SK-N-SH (cell line): ENCODE results near the gene ISLR. TPM values are rescaled to one million over a fixed set of nuclear protein-coding genes. Genes with fewer than 3 reads are reported as not detected.

ENCODE experiments used
- CTCF ChIA-PET: fragments of 300-600, 350-600 bp; formaldehyde crosslinking; extraction: SDS; loops from one replicate; lab custom pipeline; 2021; lab: Yijun Ruan, JAX
- POLR2A ChIA-PET: fragments of 350-600 bp; sonication (Branson Sonifier 250); formaldehyde crosslinking; extraction: SDS; loops from one replicate; lab custom pipeline; 2020; ENCODE audit warnings: antibody characterized with exemption, inconsistent platforms; lab: Yijun Ruan, JAX
- DNase-seq: peaks from one replicate; pipeline ENCODE4 v3.0.0; 2012
- H2AFZ ChIP-seq: fragments of 200-600 bp; sonication (generic); 2 replicates; pipeline ENCODE4 v1.8.1; 2016; ENCODE audit warnings: antibody characterized with exemption, mild to moderate bottlenecking, low read depth
- H3F3A ChIP-seq: fragments of 200-600 bp; sonication (generic); replicated peaks from 2 replicates; pipeline ENCODE3; 2016; ENCODE audit warnings: antibody characterized with exemption, mild to moderate bottlenecking; ENCODE audit not compliant: insufficient read depth
- H3K27ac ChIP-seq, 2 experiments: fragments of 200-500 bp in 1 of 2; fragments of 200-600 bp in 1 of 2; sonication (Bioruptor generic) in 1 of 2; sonication (generic), shearing (Covaris generic) in 1 of 2; 2 replicates each; pipeline versions ENCODE4 v1.5.1 to v1.6.1; 2014 to 2016; ENCODE audit warnings: low read depth in 2 of 2, inconsistent platforms in 1 of 2, low read length in 1 of 2, mild to moderate bottlenecking in 1 of 2, mixed read lengths in 1 of 2
- H3K27me3 ChIP-seq: fragments of 200-600 bp; sonication (generic), shearing (Covaris generic); 2 replicates; pipeline ENCODE4 v1.6.1; 2016; ENCODE audit warnings: mixed run types; ENCODE audit not compliant: insufficient read depth
- H3K36me3 ChIP-seq, 2 experiments: fragments of 200-500 bp in 1 of 2; fragments of 200-600 bp in 1 of 2; sonication (Bioruptor generic) in 1 of 2; sonication (generic) in 1 of 2; replicated peaks in 1 of 2; 2 replicates each; pipeline versions ENCODE3 to v1.5.1; 2014 to 2016; ENCODE audit warnings: low read length in 1 of 2, mild to moderate bottlenecking in 1 of 2; ENCODE audit not compliant: insufficient read depth in 2 of 2, control insufficient read depth in 1 of 2
- H3K4me1 ChIP-seq, 2 experiments: fragments of 200-500 bp in 1 of 2; fragments of 200-600 bp in 1 of 2; sonication (Bioruptor generic) in 1 of 2; sonication (generic), shearing (Covaris generic) in 1 of 2; 2 replicates each; pipeline versions ENCODE4 v1.5.1 to v1.6.1; 2014 to 2016; ENCODE audit warnings: low read depth in 1 of 2, low read length in 1 of 2, mixed run types in 1 of 2; ENCODE audit not compliant: insufficient read depth in 2 of 2, control insufficient read depth in 1 of 2
- H3K4me2 ChIP-seq: fragments of 200-600 bp; sonication (generic), shearing (Covaris generic); 2 replicates; pipeline ENCODE4 v1.6.1; 2017; ENCODE audit warnings: mixed run types
- H3K4me3 ChIP-seq, 2 experiments: fragments of 200-500 bp in 1 of 2; fragments of 200-600 bp in 1 of 2; sonication (Bioruptor generic) in 1 of 2; sonication (generic), shearing (Covaris generic) in 1 of 2; 2 replicates each; pipeline versions ENCODE4 v1.5.1 to v1.8.1; 2014 to 2016; ENCODE audit warnings: low read depth in 2 of 2, inconsistent platforms in 1 of 2, low read length in 1 of 2, mild to moderate bottlenecking in 1 of 2, mixed read lengths in 1 of 2, moderate library complexity in 1 of 2
- H3K79me2 ChIP-seq: fragments of 200-600 bp; sonication (generic); 2 replicates; pipeline ENCODE4 v1.8.1; 2017; ENCODE audit warnings: mild to moderate bottlenecking; ENCODE audit not compliant: insufficient read depth
- H3K9ac ChIP-seq: fragments of 200-600 bp; sonication (generic); 2 replicates; pipeline ENCODE4 v1.6.1; 2017; ENCODE audit warnings: mixed run types
- H3K9me2 ChIP-seq: fragments of 200-600 bp; sonication (generic); 2 replicates; pipeline ENCODE4 v1.6.1; 2017; ENCODE audit warnings: mixed run types
- H3K9me3 ChIP-seq: fragments of 200-600 bp; sonication (generic); 2 replicates; pipeline ENCODE4 v1.6.1; 2017; ENCODE audit warnings: mixed run types, mild to moderate bottlenecking, moderate library complexity
- H4K20me1 ChIP-seq: fragments of 200-600 bp; sonication (generic); 2 replicates; pipeline ENCODE4 v1.6.1; 2017; ENCODE audit warnings: mild to moderate bottlenecking, mixed run types; ENCODE audit not compliant: insufficient read depth
- CHD2 ChIP-seq: fragments of 150-350 bp; IDR thresholded peaks from 2 replicates; pipeline ENCODE4 v1.6.1; 2018; ENCODE audit warnings: low read length; ENCODE audit not compliant: partially characterized antibody
- EP300 ChIP-seq, 2 experiments: IDR thresholded peaks; 2 replicates each; pipeline versions ENCODE4 v1.4.0 to v1.6.1; 2012; ENCODE audit warnings: borderline replicate concordance in 1 of 2, low read depth in 1 of 2, low read length in 1 of 2
- FOXM1 ChIP-seq: IDR thresholded peaks from 2 replicates; pipeline ENCODE4 v1.4.0; 2012; ENCODE audit warnings: low read depth, mild to moderate bottlenecking
- JUND ChIP-seq: IDR thresholded peaks from 2 replicates; pipeline ENCODE4 v1.4.0; 2012
- NRF1 ChIP-seq: IDR thresholded peaks from 2 replicates; pipeline ENCODE4 v1.6.1; 2012; ENCODE audit warnings: low read depth, mild to moderate bottlenecking, low read length
- PBX3 ChIP-seq: IDR thresholded peaks from 2 replicates; pipeline ENCODE4; 2012
- REST ChIP-seq: IDR thresholded peaks from 2 replicates; pipeline ENCODE4 v1.6.1; 2012; ENCODE audit warnings: mild to moderate bottlenecking, low read depth, low read length, moderate library complexity
- SMC3 ChIP-seq: IDR thresholded peaks from 2 replicates; pipeline ENCODE4 v1.6.1; 2012; ENCODE audit warnings: low read depth, low read length, improper control_type of control experiment
- WGBS: methylation state at CpG from one replicate; pipeline ENCODE4 v1.1.6; 2017; ENCODE audit warnings: low lambda C conversion rate; 5-methylcytosine and 5-hydroxymethylcytosine counted together
- polyA plus RNA-seq, 3 experiments: library from polyadenylated mRNA; depleted of rRNA; stranded (reverse); fragments of >200 nt; gene quantifications; 2 replicates each; pipeline ENCODE4 v1.2.3, GENCODE V29; 2012

ISLR gene
- polyA plus RNA-seq, 1 of the 3 experiments (the other 2 are of a cell fraction): 7.3 TPM

- no peak overlapping the region for H2AFZ ChIP-seq
- no peak overlapping the region for H3K4me3 ChIP-seq
- peak overlapping the region; percentile 37; the same call in 1 of the 2 replicates for H3K9ac ChIP-seq
- H3F3A ChIP-seq: peaks cover 18% of the 10 kb centered on the region
- TF ChIP-seq JUND (no peak), EP300 (IDR thresholded peaks at IDR 0.05; ENCODE audit: borderline replicate concordance in 1 of 2, low read depth in 1 of 2, low read length in 1 of 2) (no peak), PBX3 (no peak)
- TF ChIP-seq, all 33 proteins: peak for 0
- Histone ChIP-seq H3K4me1 (peaks cover 24 to 47% of the 10 kb centered on the region in 2 experiments), H3K79me2 (no peaks in the 10 kb centered on the region), H3K36me3 (no peaks in the 10 kb centered on the region), H3K27me3 (no peaks in the 10 kb centered on the region), H4K20me1 (no peaks in the 10 kb centered on the region), H3K4me2 (no peak overlapping the region), H3K9me2 (no peaks in the 10 kb centered on the region), H3K9me3 (no peaks in the 10 kb centered on the region), H3K27ac (peak overlapping the region in 1 of 2 experiments; percentile 82; a peak in 2 of 4 replicates)
- no peak for DNase-seq
- POLR2A ChIA-PET: no interaction called here
- CTCF ChIA-PET: interaction anchor here (0.8 to 1.2 kb wide), 5 partner anchors 10 to 97 kb away, joined by 3 to 6 read pairs (median 4); no protein-coding TSS in a partner anchor
Measured at GRCh38 chr15:74210729-74211128, 37.2 kb downstream of the ISLR start.

GRCh38 chr15:74211656-74212055, 38.1 kb downstream of the ISLR start:
- Histone ChIP-seq H3K36me3 (no peaks in the 10 kb centered on the region), H4K20me1 (no peaks in the 10 kb centered on the region), H3K9me2 (no peaks in the 10 kb centered on the region), H3K4me2 (no peak overlapping the region), H3K4me1 (peaks cover 30 to 41% of the 10 kb centered on the region in 2 experiments), H3K9ac (no peak overlapping the region), H3K27ac (no peak overlapping the region), H3K27me3 (no peaks in the 10 kb centered on the region), H2AFZ (no peak overlapping the region), H3K9me3 (no peaks in the 10 kb centered on the region), H3K79me2 (no peaks in the 10 kb centered on the region), H3F3A (peaks cover 16% of the 10 kb centered on the region), H3K4me3 (no peak overlapping the region)
- ChIA-PET CTCF (interaction anchor here (0.8 to 1.2 kb wide), 2 partner anchors 11 to 97 kb away, joined by 3 to 4 read pairs; no protein-coding TSS in a partner anchor), POLR2A (no interaction called here)
- no peak for DNase-seq
- TF ChIP-seq CHD2 (no peak), NRF1 (no peak)
- WGBS: 83% methylated on average over 1 of the region's 1 CpG

GRCh38 chr15:74212494-74212893, 39.0 kb downstream of the ISLR start:
- TF ChIP-seq REST (no peak), SMC3 (no peak), FOXM1 (no peak), PBX3 (no peak), NRF1 (no peak)
- CTCF ChIA-PET: interaction anchor here (0.8 to 1.2 kb wide), 3 partner anchors 16 to 96 kb away, joined by 3 read pairs; no protein-coding TSS in a partner anchor
- WGBS: 94% methylated on average over 9 of the region's 9 CpGs

More at GRCh38 chr15:74212494-74212893, 39.0 kb downstream of the ISLR start:
- no peaks in the 10 kb centered on the region for H3K27me3 ChIP-seq
- H3K4me2 ChIP-seq: no peak overlapping the region
- no peaks in the 10 kb centered on the region for H3K79me2 ChIP-seq
- H3K4me3 ChIP-seq: no peak overlapping the region
- no peaks in the 10 kb centered on the region for H4K20me1 ChIP-seq
- no peak overlapping the region for H2AFZ ChIP-seq
- no peaks in the 10 kb centered on the region for H3K9me2 ChIP-seq
- no peaks in the 10 kb centered on the region for H3K9me3 ChIP-seq
- H3F3A ChIP-seq: peaks cover 12% of the 10 kb centered on the region
- no peaks in the 10 kb centered on the region for H3K36me3 ChIP-seq
- no peak overlapping the region for H3K9ac ChIP-seq
- peaks cover 30 to 33% of the 10 kb centered on the region in 2 experiments for H3K4me1 ChIP-seq
- no peak overlapping the region; a peak in 1 of 4 replicates for H3K27ac ChIP-seq
- no peak for DNase-seq
- POLR2A ChIA-PET: no interaction called here
